GM18505 (cell line): ENCODE measurements around the gene FGF14.

ENCODE experiments used
- ATAC-seq: cut with Tn5 transposase; IDR thresholded peaks from one replicate; pipeline ENCODE4 v1.9.1; 2021; ENCODE audit not compliant: unreplicated experiment
- POLR2A ChIP-seq: IDR thresholded peaks from 4 replicates; pipeline ENCODE4 v1.6.1; 2011; ENCODE audit warnings: borderline replicate concordance; ENCODE audit not compliant: insufficient read depth, insufficient read length; ENCODE audit errors: extremely low read depth

Gene FGF14

DNA sequence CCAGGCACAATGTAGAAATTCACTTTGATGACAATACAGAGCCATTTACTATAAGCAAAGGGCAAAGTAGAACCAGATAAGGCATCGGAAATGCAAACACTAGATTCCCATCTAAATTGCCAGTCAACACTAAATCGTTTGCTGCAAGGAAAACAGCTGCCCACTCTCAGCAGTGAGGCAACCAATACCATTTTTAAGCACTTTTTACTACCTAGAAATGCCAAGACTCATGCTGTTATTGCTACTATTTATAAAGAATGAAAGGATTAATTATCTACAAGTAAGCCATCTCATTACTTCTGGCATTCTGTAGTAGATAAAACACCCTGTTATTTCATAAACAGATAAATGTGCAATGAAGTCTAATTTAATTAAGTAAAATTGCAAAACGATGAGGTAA, 422.0 kb downstream of the FGF14 start:
- ATAC-seq: no peak
- TF ChIP-seq POLR2A: no peak

DNA sequence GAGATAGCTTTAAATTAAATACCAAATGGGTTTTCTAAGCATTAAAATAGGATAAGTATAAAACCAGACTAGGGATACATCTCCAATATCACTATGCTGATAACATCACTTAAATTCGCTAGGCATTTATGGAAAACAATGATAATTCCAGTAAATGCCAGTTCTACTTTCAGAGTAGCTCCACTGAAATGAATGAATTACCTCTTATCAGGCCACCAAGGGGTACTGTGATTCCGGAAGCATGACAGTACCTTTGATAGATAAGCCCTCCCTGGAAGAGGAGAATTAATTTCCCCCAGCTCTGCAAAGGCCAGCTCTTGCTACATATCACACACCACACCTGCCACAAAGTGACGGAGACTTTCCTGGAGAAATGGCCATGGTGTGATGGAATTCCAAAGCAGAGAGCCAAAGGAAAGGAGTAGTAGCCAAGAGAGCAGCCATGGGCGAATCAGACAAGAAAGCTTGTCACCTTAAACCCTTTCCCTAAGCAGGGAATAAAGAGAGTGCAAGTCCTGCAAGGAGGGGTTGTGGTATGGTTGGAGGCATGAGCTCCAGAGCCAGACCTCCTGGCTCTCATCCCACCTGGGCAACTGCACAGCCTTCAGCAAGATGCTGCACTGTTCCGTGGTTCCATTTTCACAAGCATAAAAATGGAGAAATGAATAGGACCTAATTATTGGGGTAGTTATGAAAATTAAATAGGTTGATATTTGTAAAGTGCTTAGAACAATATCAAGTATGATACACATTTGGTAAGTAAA, 423.1 kb downstream of the FGF14 start:
- TF ChIP-seq POLR2A: no peak
- no peak for ATAC-seq

DNA sequence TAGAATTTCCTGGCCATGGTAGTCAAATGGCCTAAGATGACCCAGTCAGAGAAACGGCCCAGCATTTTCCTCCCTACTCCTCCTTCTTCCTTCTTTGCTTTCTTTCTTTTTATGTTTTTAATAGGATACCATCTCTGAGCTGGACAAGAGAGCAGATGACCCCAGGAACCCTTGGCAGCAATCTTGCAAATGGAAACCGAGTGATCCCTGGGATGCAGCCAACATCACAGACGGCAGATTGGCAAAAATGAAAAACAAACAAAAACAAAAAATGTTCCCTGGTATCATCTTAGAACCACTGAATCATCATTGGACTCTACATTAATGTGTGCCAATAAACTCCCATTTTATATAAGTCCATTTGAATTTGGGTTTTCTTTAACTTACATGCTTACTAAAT, 424.4 kb downstream of the FGF14 start:
- no peak for ATAC-seq
- TF ChIP-seq POLR2A: no peak

DNA sequence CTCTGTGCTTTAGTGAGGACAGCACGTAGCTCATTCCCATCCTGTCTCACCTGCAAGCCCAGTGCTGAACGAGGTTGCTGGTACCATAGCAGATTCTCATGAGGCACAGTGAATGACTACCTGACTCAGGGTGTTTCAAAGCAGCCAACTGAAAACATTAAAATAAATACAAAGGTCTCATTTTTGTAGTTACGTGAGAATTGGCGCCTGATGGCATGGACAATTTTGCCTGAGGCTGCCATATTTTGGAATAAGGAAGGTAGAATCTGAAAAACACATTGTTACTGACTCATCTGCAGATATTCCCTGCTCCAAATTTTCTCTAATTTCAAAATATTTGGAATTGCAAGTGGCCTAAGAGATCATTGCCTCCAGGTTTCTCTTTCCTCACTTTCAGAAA, 429.7 kb downstream of the FGF14 start:
- TF ChIP-seq POLR2A: no peak
- ATAC-seq: no peak

DNA sequence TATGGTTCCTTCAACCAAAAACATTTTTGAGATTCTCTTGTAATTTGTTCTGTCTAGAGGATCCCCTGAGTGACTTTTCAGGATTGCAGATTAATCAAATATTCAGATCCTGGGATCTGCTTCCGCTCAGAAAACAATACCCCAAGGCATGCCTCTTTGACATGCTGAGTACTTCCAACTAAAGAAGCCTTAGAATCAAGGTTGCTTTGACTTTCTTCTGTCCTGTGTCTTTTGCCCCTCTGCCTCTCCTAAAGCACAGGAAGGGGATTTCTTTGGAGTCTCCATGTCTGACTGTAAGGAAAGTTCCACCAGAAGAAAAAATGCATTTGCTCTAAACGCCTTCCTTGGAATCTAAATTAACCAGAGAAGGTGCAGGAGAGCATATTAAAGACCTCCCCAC, 431.5 kb downstream of the FGF14 start:
- no peak for TF ChIP-seq POLR2A
- ATAC-seq: no peak

DNA sequence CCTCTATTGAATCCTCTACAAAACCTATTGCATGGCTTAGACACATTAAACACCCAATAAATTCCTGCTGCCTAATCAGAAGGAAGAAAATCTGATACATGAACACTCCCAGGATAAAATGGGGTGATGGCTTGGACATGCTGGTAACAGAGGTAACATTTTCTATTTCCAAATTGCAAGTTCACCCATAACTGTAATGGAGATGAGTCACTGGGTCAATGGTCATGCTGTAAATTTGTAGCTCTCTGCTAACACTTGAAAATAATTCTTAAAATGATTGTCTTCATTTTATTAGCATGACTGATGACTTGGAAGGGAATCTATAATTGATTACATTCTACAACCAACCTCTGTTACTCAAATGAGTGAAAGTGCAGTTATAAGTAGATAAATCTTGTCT, 434.1 kb downstream of the FGF14 start:
- no peak for TF ChIP-seq POLR2A
- no peak for ATAC-seq

DNA sequence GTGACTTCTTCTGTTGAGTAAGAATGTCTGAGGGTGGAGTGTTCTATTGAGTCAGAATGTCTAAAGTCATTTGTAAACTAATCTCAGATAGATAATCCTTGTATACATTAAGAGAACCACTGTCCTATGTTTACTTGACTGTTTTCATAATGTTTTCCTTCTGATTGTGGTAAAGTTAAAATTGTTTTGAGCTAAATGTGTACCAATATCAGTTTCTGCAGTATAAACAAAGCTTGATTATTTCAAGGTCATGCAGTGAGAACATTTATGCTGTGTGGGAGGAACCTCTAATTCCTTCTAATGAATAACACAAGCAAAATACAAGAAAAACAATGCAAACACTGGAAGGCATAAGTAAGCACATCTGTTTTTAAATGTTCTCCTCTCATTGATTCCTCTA, 434.6 kb downstream of the FGF14 start:
- TF ChIP-seq POLR2A: no peak
- no peak for ATAC-seq

DNA sequence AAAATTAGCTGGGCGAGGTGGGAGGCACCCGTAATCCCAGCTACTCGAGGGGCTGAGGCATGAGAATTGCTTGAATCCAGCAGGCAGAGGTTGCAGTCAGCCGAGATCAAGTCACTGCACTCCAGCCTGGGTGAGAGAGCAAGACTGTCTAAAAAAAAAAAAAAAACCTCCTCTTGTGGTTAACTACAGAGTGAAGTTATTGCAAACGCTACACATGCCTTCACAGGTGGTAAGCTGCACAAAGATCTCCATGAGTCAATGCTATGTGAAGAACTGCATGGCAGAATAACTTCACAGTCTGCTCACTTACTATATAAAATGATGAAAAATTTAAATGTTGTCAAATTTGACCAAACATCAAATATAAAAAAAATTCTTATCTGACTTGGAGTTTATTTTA, 436.8 kb downstream of the FGF14 start:
- TF ChIP-seq POLR2A: no peak
- ATAC-seq: no peak

DNA sequence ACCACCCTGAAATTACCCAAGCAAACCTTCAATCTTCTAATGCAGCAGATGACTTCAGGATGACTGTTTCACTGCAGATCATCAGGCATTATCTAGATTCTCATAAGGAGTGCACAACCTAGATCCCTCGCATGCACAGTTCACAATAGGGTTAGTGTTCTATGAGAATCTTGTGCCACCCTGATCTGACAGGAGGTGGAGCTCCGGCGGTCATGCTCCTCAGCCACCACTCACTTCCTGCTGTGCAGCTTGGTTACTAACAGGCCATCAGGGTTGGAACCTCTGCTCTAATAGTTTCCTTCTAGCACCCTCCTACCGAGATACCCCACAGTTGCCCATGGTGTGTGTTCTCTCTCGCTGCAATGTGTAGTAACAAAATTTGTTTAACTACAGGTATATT, 442.8 kb downstream of the FGF14 start:
- no peak for TF ChIP-seq POLR2A
- ATAC-seq: no peak

DNA sequence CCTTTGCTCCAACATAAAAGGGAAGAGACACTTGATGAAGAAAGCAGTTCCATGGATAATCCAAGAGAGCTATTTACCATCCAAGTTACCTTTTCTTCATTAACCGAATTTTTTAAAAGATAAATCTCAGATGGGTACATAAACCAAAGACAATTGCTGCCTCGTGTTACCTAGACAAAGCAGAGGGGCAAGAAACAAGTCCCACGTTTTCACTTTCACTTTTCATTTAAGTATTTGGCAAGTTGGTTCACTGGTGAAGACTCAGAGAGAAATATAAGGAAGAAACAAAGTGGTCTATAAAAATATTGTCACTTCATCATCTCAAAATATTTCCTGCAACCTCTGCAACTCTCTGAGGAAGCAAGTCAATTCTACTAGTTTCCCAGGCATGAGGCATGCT, 446.1 kb downstream of the FGF14 start:
- no peak for ATAC-seq
- TF ChIP-seq POLR2A: no peak

DNA sequence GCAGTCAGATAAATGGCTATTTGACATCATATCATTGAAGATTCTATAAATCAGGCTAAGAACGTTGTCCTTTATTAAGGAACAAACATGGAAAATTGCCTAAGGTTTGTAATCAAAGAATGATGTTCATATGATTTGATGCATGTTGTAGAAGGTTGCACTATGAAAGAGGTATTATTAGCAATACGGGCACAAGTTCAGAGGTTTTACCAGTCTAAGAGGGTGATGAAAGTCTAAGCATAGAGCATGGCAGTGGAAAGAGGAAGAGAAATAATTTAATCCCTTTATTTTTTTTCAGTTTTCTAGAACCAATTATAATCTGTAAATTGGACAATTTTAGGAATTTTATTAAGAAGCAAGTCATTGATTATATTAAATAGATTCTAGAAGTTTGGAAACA, 450.7 kb downstream of the FGF14 start:
- no peak for ATAC-seq
- no peak for TF ChIP-seq POLR2A

DNA sequence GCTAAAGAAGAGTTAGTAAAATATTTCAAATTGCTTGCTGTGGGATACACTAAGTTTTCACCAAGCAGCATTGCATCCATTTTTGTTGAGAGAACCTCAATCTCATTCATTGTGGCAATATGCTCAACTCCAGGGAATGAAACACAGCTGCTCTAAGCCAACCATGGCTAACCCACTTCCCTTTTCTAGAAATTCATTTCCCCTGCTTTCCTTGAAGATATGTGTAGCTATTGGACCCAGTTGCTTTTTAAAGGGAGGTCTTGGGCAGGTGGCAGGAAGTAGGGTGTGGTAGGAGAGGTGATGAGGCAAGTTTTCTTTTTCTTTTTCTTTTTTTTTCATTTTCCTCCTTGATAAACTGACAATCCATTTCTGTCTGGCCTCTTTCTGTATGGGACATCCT, 452.2 kb downstream of the FGF14 start:
- ATAC-seq: no peak
- TF ChIP-seq POLR2A: no peak

DNA sequence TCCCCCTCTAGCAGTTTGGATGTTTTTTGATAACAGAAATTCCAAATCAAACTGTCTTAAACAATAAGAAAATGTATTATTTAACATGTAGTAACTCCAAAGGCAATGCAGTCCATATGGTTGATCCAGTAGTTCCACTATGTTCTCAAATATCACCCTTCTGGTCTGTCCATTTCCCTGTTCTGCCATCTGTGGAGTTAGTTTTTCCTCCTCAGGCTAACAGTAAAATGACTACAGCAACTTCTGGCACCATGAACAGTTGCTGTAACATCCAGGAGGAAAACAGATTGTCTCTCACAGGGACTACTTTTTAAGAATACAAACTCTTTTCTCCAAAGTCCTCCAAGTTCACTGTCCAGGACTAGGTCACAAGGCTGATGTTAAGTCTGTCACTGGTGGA, 455.4 kb downstream of the FGF14 start:
- ATAC-seq: no peak
- no peak for TF ChIP-seq POLR2A

DNA sequence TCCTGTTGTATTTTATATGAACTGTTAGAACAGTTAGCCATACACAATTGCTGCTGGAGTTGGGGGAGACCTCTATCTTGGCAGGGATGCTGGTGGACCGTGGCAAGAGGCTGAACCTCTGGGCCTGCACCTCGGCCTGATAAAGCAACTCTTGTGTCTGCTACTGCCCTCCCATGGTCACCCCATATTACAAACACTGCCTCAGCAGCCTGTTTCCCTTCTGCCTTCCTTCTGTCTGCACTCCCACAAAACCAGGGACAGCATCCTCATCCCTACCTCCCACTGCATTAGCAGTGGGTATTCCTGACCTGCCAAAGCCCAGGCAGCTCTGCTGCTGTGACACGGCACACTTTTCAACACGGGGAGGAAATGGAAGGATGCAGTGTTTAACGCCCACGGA, 456.4 kb downstream of the FGF14 start:
- TF ChIP-seq POLR2A: no peak
- no peak for ATAC-seq

DNA sequence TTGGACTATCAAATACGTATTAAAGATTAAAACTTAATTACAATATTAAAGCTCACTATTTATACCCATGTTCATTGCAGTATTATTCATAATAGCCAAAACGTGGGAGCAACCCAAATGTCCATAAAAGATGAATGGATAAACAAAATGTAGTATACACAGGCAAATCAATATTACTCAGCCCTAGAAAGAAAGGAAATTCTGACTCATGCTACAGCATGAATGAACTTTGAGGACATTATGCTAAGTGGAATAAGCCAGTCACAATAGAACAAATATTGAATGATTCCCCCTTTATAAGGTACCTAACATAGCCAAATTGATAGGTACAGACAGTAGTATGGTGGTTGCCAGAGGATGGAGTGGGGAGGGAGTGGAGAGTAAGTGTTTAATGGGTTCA, 457.3 kb downstream of the FGF14 start:
- no peak for ATAC-seq
- no peak for TF ChIP-seq POLR2A
